Karpas-422 (cell line): Measurements from ENCODE around the gene POLR2A. TPM values are rescaled to one million over a fixed set of nuclear protein-coding genes. Genes with fewer than 3 reads are reported as not detected.

Experiments
- DNase-seq: peaks from one replicate; pipeline ENCODE4 v3.0.0-alpha.2; 2015
- H2AFZ ChIP-seq: fragments of 200-600 bp; sonication (generic); 2 replicates; pipeline ENCODE4 v1.6.1; 2014; ENCODE audit warnings: antibody characterized with exemption, low read length, mixed read lengths
- H3K27ac ChIP-seq: fragments of 200-600 bp; sonication (generic); 2 replicates; pipeline ENCODE4 v1.5.1; 2014; ENCODE audit warnings: mild to moderate bottlenecking, low read length, moderate library complexity
- H3K27me3 ChIP-seq: fragments of 200-600 bp; sonication (generic); 2 replicates; pipeline ENCODE4 v1.6.1; 2014; ENCODE audit warnings: low read length, mixed read lengths
- H3K36me3 ChIP-seq: fragments of 200-600 bp; sonication (generic); 2 replicates; pipeline ENCODE4 v1.6.1; 2014; ENCODE audit warnings: low read length, mixed read lengths; ENCODE audit not compliant: insufficient read depth
- H3K4me1 ChIP-seq: fragments of 200-600 bp; sonication (generic); 2 replicates; pipeline ENCODE4 v1.6.1; 2014; ENCODE audit warnings: mild to moderate bottlenecking, low read length, mixed read lengths
- H3K4me2 ChIP-seq: fragments of 200-600 bp; sonication (generic); 2 replicates; pipeline ENCODE4 v1.6.1; 2014; ENCODE audit warnings: low read length, low read depth, mild to moderate bottlenecking; ENCODE audit not compliant: poor library complexity, severe bottlenecking
- H3K4me3 ChIP-seq: fragments of 200-600 bp; sonication (generic); 2 replicates; pipeline ENCODE4 v1.5.1; 2014; ENCODE audit warnings: mild to moderate bottlenecking, antibody characterized with exemption, low read length, mixed read lengths
- H3K79me2 ChIP-seq: fragments of 200-600 bp; sonication (generic); 2 replicates; pipeline ENCODE4 v1.6.1; 2014; ENCODE audit warnings: mild to moderate bottlenecking, low read length, mixed read lengths
- H3K9ac ChIP-seq: fragments of 200-600 bp; sonication (generic); 2 replicates; pipeline ENCODE4 v1.6.0; 2014; ENCODE audit warnings: low read length
- H3K9me2 ChIP-seq: fragments of 200-600 bp; sonication (generic), shearing (Covaris generic); replicated peaks from 2 replicates; pipeline ENCODE4 v1.6.0; 2014; ENCODE audit warnings: mild to moderate bottlenecking, low read length, moderate library complexity; ENCODE audit not compliant: insufficient read depth
- H3K9me3 ChIP-seq: fragments of 300-700, 200-600 bp; sonication (generic); 2 replicates; pipeline ENCODE4 v1.6.1; 2014; ENCODE audit warnings: low read length, mixed read lengths
- H4K20me1 ChIP-seq: fragments of 200-600 bp; sonication (generic); 2 replicates; pipeline ENCODE4 v1.6.1; 2014; ENCODE audit warnings: mild to moderate bottlenecking, antibody characterized with exemption, low read length, low read depth; ENCODE audit not compliant: insufficient read depth
- total RNA-seq: library from RNA; depleted of rRNA; stranded (reverse); fragments of >200 nt; shearing (Covaris generic); gene quantifications from 2 replicates; pipeline ENCODE4 v1.2.3, GENCODE V29; 2014; ENCODE audit warnings: low replicate concordance

Gene POLR2A
- total RNA-seq, 1 experiment from 2014 or later = 78.8 TPM

DNA sequence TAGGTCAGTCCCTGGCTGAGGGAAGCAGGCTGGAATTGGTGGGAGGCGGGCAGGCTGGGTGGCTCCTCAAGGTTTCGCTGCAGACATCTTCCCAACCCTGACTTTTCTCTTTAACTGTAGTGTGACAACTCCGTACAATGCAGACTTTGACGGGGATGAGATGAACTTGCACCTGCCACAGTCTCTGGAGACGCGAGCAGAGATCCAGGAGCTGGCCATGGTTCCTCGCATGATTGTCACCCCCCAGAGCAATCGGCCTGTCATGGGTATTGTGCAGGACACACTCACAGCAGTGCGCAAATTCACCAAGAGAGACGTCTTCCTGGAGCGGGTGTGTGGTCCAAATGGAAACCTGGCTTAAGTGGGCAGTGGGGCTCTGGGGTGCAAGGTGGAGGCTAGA is 15.0 kb downstream of the POLR2A start:
- H3K27ac ChIP-seq = no peak overlapping the region
- H3K79me2 ChIP-seq = peaks cover 19% of the 10 kb centered on the region
- no peaks in the 10 kb centered on the region for H3K4me1 ChIP-seq
- H3K4me2 ChIP-seq = no peak overlapping the region
- DNase-seq = no peak
- H2AFZ ChIP-seq = no peak overlapping the region
- H3K9ac ChIP-seq = no peak overlapping the region
- H3K9me2 ChIP-seq = no peaks in the 10 kb centered on the region
- H3K27me3 ChIP-seq = no peaks in the 10 kb centered on the region
- H3K9me3 ChIP-seq = no peaks in the 10 kb centered on the region
- peaks cover 83% of the 10 kb centered on the region for H3K36me3 ChIP-seq
- H4K20me1 ChIP-seq = peaks cover 44% of the 10 kb centered on the region
- no peak overlapping the region for H3K4me3 ChIP-seq

DNA sequence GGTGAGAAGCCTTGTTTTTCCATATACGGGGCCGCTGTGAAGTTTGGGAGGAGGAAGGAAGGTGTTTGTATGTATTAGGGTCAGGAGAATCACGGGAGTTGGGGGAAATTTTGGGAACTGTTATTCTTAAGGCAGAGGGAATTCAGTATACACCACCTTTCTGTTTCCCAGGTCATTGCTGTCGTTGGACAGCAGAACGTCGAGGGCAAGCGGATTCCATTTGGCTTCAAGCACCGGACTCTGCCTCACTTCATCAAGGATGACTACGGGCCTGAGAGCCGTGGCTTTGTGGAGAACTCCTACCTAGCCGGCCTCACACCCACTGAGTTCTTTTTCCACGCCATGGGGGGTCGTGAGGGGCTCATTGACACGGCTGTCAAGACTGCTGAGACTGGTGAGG is 17.6 kb downstream of the POLR2A start:
- H3K36me3 ChIP-seq = peaks cover 77% of the 10 kb centered on the region
- H4K20me1 ChIP-seq = peaks cover 26% of the 10 kb centered on the region
- no peaks in the 10 kb centered on the region for H3K27me3 ChIP-seq
- H3K4me1 ChIP-seq = no peaks in the 10 kb centered on the region
- H3K9me2 ChIP-seq = no peaks in the 10 kb centered on the region
- H3K79me2 ChIP-seq = no peaks in the 10 kb centered on the region
- no peaks in the 10 kb centered on the region for H3K9me3 ChIP-seq
- no peak overlapping the region for H3K9ac ChIP-seq
- H3K27ac ChIP-seq = no peak overlapping the region
- H3K4me3 ChIP-seq = no peak overlapping the region
- no peak overlapping the region for H3K4me2 ChIP-seq
- no peak overlapping the region for H2AFZ ChIP-seq
- DNase-seq = no peak

DNA sequence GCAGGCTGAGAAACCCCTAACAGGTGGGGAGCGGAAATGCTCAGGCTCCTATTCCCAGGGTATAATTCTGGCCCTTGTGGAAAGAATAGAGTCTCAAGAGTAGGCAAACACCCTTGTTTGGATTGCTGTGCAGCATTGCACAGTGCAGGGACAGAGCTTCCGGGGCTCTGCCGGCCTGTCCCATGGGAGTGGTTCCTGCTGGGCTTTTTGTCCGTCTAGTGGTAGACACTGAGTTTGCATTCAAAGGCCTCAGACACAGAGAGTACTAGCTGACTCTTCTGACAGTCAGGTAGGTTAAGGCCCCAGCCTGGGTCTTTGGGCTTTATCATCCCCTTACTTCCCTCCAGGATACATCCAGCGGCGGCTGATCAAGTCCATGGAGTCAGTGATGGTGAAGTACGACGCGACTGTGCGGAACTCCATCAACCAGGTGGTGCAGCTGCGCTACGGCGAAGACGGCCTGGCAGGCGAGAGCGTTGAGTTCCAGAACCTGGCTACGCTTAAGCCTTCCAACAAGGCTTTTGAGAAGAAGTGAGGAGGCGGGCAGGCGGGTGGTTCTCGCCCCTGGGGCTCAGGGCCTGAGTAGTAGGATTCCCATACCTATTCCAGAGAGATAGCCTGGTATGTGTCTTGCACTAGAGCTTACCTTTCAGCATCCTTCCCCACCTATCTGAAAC is 18.1 kb downstream of the POLR2A start:
- Histone ChIP-seq H3K27ac (no peak overlapping the region), H3K27me3 (no peaks in the 10 kb centered on the region), H2AFZ (no peak overlapping the region), H3K9me2 (no peaks in the 10 kb centered on the region), H3K9ac (no peak overlapping the region), H3K4me2 (no peak overlapping the region), H3K4me1 (no peaks in the 10 kb centered on the region), H3K36me3 (peaks cover 76% of the 10 kb centered on the region), H3K4me3 (no peak overlapping the region), H4K20me1 (peaks cover 22% of the 10 kb centered on the region), H3K79me2 (no peaks in the 10 kb centered on the region), H3K9me3 (no peaks in the 10 kb centered on the region)
- no peak for DNase-seq

DNA sequence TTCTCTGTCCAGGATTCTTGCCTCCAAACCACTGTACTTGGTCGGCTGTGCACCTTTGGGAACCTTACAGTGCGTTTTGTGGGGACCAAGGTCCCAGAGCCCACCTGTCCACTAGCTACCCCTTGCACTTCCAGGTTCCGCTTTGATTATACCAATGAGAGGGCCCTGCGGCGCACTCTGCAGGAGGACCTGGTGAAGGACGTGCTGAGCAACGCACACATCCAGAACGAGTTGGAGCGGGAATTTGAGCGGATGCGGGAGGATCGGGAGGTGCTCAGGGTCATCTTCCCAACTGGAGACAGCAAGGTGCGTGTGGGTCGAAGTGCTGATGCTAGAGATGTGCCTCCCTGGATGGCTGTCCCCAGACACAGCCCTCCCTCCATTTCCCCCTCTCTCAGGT is 18.8 kb downstream of the POLR2A start:
- no peak overlapping the region for H3K9ac ChIP-seq
- no peak overlapping the region for H3K4me3 ChIP-seq
- H3K4me1 ChIP-seq = no peaks in the 10 kb centered on the region

DNA sequence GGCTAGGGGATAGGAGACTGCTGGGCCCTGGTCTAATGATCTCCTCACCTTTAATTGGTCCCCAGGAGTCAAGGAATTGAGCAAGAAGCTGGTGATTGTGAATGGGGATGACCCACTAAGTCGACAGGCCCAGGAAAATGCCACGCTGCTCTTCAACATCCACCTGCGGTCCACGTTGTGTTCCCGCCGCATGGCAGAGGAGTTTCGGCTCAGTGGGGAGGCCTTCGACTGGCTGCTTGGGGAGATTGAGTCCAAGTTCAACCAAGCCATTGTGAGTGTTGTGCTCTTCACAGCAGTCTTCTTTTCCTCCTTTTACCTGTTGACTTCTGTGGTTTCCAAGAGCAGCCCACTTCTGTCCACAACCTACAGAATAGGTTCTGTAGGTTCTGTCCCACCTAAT is 19.4 kb downstream of the POLR2A start:
- H4K20me1 ChIP-seq = peaks cover 22% of the 10 kb centered on the region
- no peaks in the 10 kb centered on the region for H3K27me3 ChIP-seq
- no peak overlapping the region for H2AFZ ChIP-seq
- no peak overlapping the region for H3K4me2 ChIP-seq
- no peak overlapping the region for H3K4me3 ChIP-seq
- H3K9me3 ChIP-seq = no peaks in the 10 kb centered on the region
- H3K9ac ChIP-seq = no peak overlapping the region
- no peak for DNase-seq
- H3K36me3 ChIP-seq = peaks cover 67% of the 10 kb centered on the region
- H3K79me2 ChIP-seq = no peaks in the 10 kb centered on the region
- H3K9me2 ChIP-seq = no peaks in the 10 kb centered on the region
- H3K27ac ChIP-seq = no peak overlapping the region
- H3K4me1 ChIP-seq = no peaks in the 10 kb centered on the region

More for the DNA sequence above, 18.8 kb downstream of the POLR2A start:
- Histone ChIP-seq H3K9me2 (no peaks in the 10 kb centered on the region), H3K4me2 (no peak overlapping the region), H3K27ac (no peak overlapping the region), H3K9me3 (no peaks in the 10 kb centered on the region), H3K79me2 (no peaks in the 10 kb centered on the region), H4K20me1 (peaks cover 22% of the 10 kb centered on the region), H3K27me3 (no peaks in the 10 kb centered on the region), H3K36me3 (peaks cover 71% of the 10 kb centered on the region), H2AFZ (no peak overlapping the region)
- DNase-seq = no peak

DNA sequence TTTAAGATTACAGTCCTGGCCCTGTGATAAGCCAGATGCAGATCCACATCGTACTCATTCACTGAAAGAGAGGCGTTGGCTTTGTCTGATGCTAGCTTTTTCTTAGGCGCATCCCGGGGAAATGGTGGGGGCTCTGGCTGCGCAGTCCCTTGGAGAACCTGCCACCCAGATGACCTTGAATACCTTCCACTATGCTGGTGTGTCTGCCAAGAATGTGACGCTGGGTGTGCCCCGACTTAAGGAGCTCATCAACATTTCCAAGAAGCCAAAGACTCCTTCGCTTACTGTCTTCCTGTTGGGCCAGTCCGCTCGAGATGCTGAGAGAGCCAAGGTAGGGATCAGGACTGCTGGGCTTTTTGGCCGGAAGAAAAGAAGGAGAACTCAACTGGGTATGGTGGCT is 24.0 kb downstream of the POLR2A start:
- no peaks in the 10 kb centered on the region for H3K9me2 ChIP-seq
- no peak overlapping the region for H3K4me2 ChIP-seq
- H3K4me3 ChIP-seq = no peak overlapping the region
- H3K36me3 ChIP-seq = peaks cover 44% of the 10 kb centered on the region
- no peak overlapping the region for H2AFZ ChIP-seq
- no peak overlapping the region for H3K27ac ChIP-seq
- no peaks in the 10 kb centered on the region for H3K4me1 ChIP-seq
- no peaks in the 10 kb centered on the region for H3K27me3 ChIP-seq
- H3K9ac ChIP-seq = no peak overlapping the region
- no peaks in the 10 kb centered on the region for H3K79me2 ChIP-seq
- no peaks in the 10 kb centered on the region for H3K9me3 ChIP-seq
- DNase-seq = no peak
- H4K20me1 ChIP-seq = peaks cover 8% of the 10 kb centered on the region

DNA sequence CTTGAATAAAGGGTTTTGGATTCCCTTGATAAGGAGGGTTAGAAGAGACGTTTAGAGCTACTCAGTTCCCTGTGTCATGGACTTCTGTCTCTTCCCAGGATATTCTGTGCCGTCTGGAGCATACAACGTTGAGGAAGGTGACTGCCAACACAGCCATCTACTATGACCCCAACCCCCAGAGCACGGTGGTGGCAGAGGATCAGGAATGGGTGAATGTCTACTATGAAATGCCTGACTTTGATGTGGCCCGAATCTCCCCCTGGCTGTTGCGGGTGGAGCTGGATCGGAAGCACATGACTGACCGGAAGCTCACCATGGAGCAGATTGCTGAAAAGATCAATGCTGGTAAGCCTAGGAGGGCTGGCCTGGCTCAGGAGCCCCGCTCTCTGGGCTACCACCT is 24.7 kb downstream of the POLR2A start:
- no peak for DNase-seq
- peaks cover 5% of the 10 kb centered on the region for H4K20me1 ChIP-seq
- no peak overlapping the region for H3K9ac ChIP-seq
- H3K4me3 ChIP-seq = no peak overlapping the region
- no peaks in the 10 kb centered on the region for H3K4me1 ChIP-seq
- no peaks in the 10 kb centered on the region for H3K9me2 ChIP-seq
- peaks cover 37% of the 10 kb centered on the region for H3K36me3 ChIP-seq
- no peaks in the 10 kb centered on the region for H3K79me2 ChIP-seq
- no peaks in the 10 kb centered on the region for H3K27me3 ChIP-seq
- H2AFZ ChIP-seq = no peak overlapping the region
- no peak overlapping the region for H3K4me2 ChIP-seq
- no peak overlapping the region for H3K27ac ChIP-seq
- no peaks in the 10 kb centered on the region for H3K9me3 ChIP-seq

DNA sequence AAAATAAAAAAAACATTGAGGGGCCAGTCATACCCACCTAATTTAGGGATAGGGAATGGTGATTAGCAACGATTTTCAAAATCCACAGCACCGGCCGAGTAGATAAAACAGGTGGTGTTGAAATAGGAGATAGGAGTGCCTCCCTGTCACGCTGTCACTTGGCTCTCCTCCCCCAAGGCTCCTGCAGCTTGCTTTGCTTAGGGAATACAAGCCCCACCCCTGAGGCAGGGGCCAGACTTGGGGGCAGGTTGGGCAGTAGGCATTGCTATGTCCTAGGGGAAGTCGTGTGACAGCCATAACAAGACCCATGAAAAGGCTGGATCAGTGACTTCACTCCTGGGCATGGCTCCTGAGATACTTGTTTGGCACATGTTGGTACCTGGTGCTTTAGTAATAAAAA is 25.8 kb downstream of the POLR2A start:
- Histone ChIP-seq H2AFZ (no peak overlapping the region), H3K27me3 (no peaks in the 10 kb centered on the region), H3K9ac (no peak overlapping the region), H3K36me3 (peaks cover 33% of the 10 kb centered on the region), H3K27ac (no peak overlapping the region), H3K4me3 (no peak overlapping the region), H3K4me1 (no peaks in the 10 kb centered on the region), H3K9me2 (no peaks in the 10 kb centered on the region), H4K20me1 (peaks cover 3% of the 10 kb centered on the region; the same call in 1 of the 2 replicates), H3K4me2 (no peak overlapping the region), H3K9me3 (no peaks in the 10 kb centered on the region), H3K79me2 (no peaks in the 10 kb centered on the region)
- no peak for DNase-seq
